Measurements from ENCODE around the gene PAM.
"Not testable (repeated sequence)": the region's sequence is repeated elsewhere in the genome, so short reads cannot be mapped to it uniquely, and the experiment has no call there.

PAM gene

DNA sequence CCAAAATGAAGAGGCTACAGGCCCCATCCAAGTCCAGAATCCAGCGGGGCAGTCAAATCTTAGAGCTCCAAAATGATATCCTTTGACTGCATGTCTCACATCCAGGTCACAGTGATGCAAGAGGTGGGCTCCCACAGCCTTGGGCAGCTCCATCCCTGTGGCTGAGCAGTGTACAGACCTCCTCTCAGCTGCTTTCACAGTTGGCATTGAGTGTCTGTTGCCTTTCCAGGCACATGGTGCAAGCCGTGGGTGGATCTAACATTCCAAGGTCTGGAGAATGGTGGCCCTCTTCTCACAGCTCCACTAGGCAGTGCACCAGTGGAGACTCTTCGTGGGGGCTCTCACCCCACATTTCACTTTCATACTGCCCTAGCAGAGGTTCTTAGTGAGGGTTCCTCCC, 244.1 kb downstream of the PAM start:
- no peaks in the 10 kb centered on the region for H3K36me3 ChIP-seq (ENCODE audit: low read length)
- H3K27ac ChIP-seq (ENCODE audit: low read depth, low read length), result no peak overlapping the region
- TF ChIP-seq, protein P1, sequence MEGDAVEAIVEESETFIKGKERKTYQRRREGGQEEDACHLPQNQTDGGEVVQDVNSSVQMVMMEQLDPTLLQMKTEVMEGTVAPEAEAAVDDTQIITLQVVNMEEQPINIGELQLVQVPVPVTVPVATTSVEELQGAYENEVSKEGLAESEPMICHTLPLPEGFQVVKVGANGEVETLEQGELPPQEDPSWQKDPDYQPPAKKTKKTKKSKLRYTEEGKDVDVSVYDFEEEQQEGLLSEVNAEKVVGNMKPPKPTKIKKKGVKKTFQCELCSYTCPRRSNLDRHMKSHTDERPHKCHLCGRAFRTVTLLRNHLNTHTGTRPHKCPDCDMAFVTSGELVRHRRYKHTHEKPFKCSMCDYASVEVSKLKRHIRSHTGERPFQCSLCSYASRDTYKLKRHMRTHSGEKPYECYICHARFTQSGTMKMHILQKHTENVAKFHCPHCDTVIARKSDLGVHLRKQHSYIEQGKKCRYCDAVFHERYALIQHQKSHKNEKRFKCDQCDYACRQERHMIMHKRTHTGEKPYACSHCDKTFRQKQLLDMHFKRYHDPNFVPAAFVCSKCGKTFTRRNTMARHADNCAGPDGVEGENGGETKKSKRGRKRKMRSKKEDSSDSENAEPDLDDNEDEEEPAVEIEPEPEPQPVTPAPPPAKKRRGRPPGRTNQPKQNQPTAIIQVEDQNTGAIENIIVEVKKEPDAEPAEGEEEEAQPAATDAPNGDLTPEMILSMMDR (IDR thresholded peaks at IDR 0.05; ENCODE audit: insufficient read depth, low read length, poor library complexity, severe bottlenecking), result no peak
- TF ChIP-seq EZH2phosphoT487 (conservative IDR thresholded peaks at IDR 0.05; ENCODE audit: low read length), result no peak
- H2AFZ ChIP-seq (ENCODE audit: low read depth, low read length, severe bottlenecking), result no peak overlapping the region
- H3K9me2 ChIP-seq (replicated peaks; ENCODE audit: insufficient read depth, low read length), result no peaks in the 10 kb centered on the region
- no peaks in the 10 kb centered on the region for H3F3A ChIP-seq (ENCODE audit: insufficient read depth)
- no peaks in the 10 kb centered on the region for H3K27me3 ChIP-seq (ENCODE audit: low read length)
- no peak overlapping the region for H3K4me2 ChIP-seq (ENCODE audit: low read depth, low read length, poor library complexity, severe bottlenecking)
- no peaks in the 10 kb centered on the region for H3K9me3 ChIP-seq (ENCODE audit: insufficient read depth, low read length)
- no peaks in the 10 kb centered on the region for H4K20me1 ChIP-seq (ENCODE audit: low read depth, low read length)
- no peak overlapping the region for H3K4me3 ChIP-seq (ENCODE audit: insufficient read depth, low read length, poor library complexity, severe bottlenecking)
- H3K9ac ChIP-seq (ENCODE audit: low read length), result no peak overlapping the region
- H3K79me2 ChIP-seq (ENCODE audit: insufficient read depth, low read length), result no peaks in the 10 kb centered on the region

GRCh38 chr5:102999621-103000020, 244.5 kb downstream of the PAM start:
- not testable (repeated sequence) for H3K9ac ChIP-seq (ENCODE audit: low read length); H3K9me3 ChIP-seq (ENCODE audit: insufficient read depth, low read length); H3K4me3 ChIP-seq (ENCODE audit: insufficient read depth, low read length, poor library complexity, severe bottlenecking); H3F3A ChIP-seq (ENCODE audit: insufficient read depth); H3K9me2 ChIP-seq (replicated peaks; ENCODE audit: insufficient read depth, low read length); H3K79me2 ChIP-seq (ENCODE audit: insufficient read depth, low read length); H3K36me3 ChIP-seq (ENCODE audit: low read length); H2AFZ ChIP-seq (ENCODE audit: low read depth, low read length, severe bottlenecking); H3K27me3 ChIP-seq (ENCODE audit: low read length); H3K4me2 ChIP-seq (ENCODE audit: low read depth, low read length, poor library complexity, severe bottlenecking); H3K27ac ChIP-seq (ENCODE audit: low read depth, low read length); H4K20me1 ChIP-seq (ENCODE audit: low read depth, low read length)

GRCh38 chr5:103000089-103000488, 245.0 kb downstream of the PAM start:
- Histone ChIP-seq H4K20me1 (ENCODE audit: low read depth, low read length) (no peaks in the 10 kb centered on the region), H3K27ac (ENCODE audit: low read depth, low read length) (no peak overlapping the region), H3F3A (ENCODE audit: insufficient read depth) (no peaks in the 10 kb centered on the region), H2AFZ (ENCODE audit: low read depth, low read length, severe bottlenecking) (no peak overlapping the region), H3K79me2 (ENCODE audit: insufficient read depth, low read length) (no peaks in the 10 kb centered on the region), H3K4me2 (ENCODE audit: low read depth, low read length, poor library complexity, severe bottlenecking) (no peak overlapping the region), H3K9me3 (ENCODE audit: insufficient read depth, low read length) (no peaks in the 10 kb centered on the region), H3K9me2 (replicated peaks; ENCODE audit: insufficient read depth, low read length) (no peaks in the 10 kb centered on the region), H3K9ac (ENCODE audit: low read length) (no peak overlapping the region), H3K27me3 (ENCODE audit: low read length) (no peaks in the 10 kb centered on the region), H3K4me3 (ENCODE audit: insufficient read depth, low read length, poor library complexity, severe bottlenecking) (no peak overlapping the region), H3K36me3 (ENCODE audit: low read length) (no peaks in the 10 kb centered on the region)
- TF ChIP-seq, protein P1 (IDR thresholded peaks at IDR 0.05; ENCODE audit: insufficient read depth, low read length, poor library complexity, severe bottlenecking), result no peak
- no peak for TF ChIP-seq EZH2phosphoT487 (conservative IDR thresholded peaks at IDR 0.05; ENCODE audit: low read length)

DNA sequence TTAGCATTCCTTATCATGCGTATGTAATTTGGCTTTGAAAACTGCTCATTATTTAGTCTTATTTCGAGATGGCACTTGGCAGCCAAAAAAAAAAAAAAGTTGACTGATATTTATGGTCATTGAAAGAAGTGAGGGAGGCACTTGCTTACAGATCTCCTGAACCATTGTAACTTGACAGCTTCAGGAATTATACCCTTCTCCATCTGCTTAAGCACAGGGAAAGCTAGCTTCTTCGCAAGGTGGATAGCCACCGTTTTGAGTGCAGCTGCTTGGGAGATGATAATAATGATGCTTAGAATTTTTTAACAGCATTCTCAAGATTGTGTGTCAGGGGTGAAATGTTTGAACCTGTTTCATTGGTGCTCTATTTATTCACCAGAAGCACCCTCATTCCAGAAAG, 248.8 kb downstream of the PAM start:
- Histone ChIP-seq H3F3A (ENCODE audit: insufficient read depth) (no peaks in the 10 kb centered on the region), H3K4me3 (ENCODE audit: insufficient read depth, low read length, poor library complexity, severe bottlenecking) (no peak overlapping the region), H4K20me1 (ENCODE audit: low read depth, low read length) (no peaks in the 10 kb centered on the region), H3K4me2 (ENCODE audit: low read depth, low read length, poor library complexity, severe bottlenecking) (no peak overlapping the region), H3K27me3 (ENCODE audit: low read length) (no peaks in the 10 kb centered on the region), H3K27ac (ENCODE audit: low read depth, low read length) (no peak overlapping the region), H3K36me3 (ENCODE audit: low read length) (no peaks in the 10 kb centered on the region), H3K9me2 (replicated peaks; ENCODE audit: insufficient read depth, low read length) (no peaks in the 10 kb centered on the region), H2AFZ (ENCODE audit: low read depth, low read length, severe bottlenecking) (no peak overlapping the region), H3K9ac (ENCODE audit: low read length) (no peak overlapping the region), H3K9me3 (ENCODE audit: insufficient read depth, low read length) (no peaks in the 10 kb centered on the region), H3K79me2 (ENCODE audit: insufficient read depth, low read length) (no peaks in the 10 kb centered on the region)
- TF ChIP-seq, protein P1 (IDR thresholded peaks at IDR 0.05; ENCODE audit: insufficient read depth, low read length, poor library complexity, severe bottlenecking), result no peak
- no peak for TF ChIP-seq EZH2phosphoT487 (conservative IDR thresholded peaks at IDR 0.05; ENCODE audit: low read length)
